Tibial nerve (tissue), 4 donors: ENCODE data around the gene TBRG4. TPM values are rescaled to one million over a fixed set of nuclear protein-coding genes. Genes with fewer than 3 reads are reported as not detected.
"Not testable (repeated sequence)": the region's sequence is repeated elsewhere in the genome, so short reads cannot be mapped to it uniquely, and the experiment has no call there.

Experiments used
- DNase-seq, 2 donors: peaks; one replicate each; pipeline ENCODE4 v3.0.0-alpha.2; 2019; ENCODE audit warnings: low spot score in 2 of 2
- H3K27ac ChIP-seq, 4 donors: fragments of 200-600 bp; sonication (generic) in 3 of 4; one replicate each; pipeline ENCODE4 v1.5.1; 2017 to 2019; ENCODE audit warnings: mild to moderate bottlenecking in 1 of 4
- H3K27me3 ChIP-seq, 2 donors: fragments of 200-600 bp; sonication (generic) in 1 of 2; one replicate each; pipeline versions ENCODE4 v1.5.1 to v1.6.0; 2017 to 2019
- H3K36me3 ChIP-seq, 3 donors: fragments of 200-600 bp; sonication (generic); one replicate each; pipeline ENCODE4 v1.5.1; 2018 to 2019
- H3K4me1 ChIP-seq, 4 donors: fragments of 200-600 bp; sonication (generic) in 3 of 4; one replicate each; pipeline ENCODE4 v1.5.1; 2017 to 2019
- H3K4me3 ChIP-seq, 4 donors: fragments of 200-600 bp; sonication (generic) in 3 of 4; one replicate each; pipeline ENCODE4 v1.5.1; 2017 to 2019; ENCODE audit warnings: mild to moderate bottlenecking in 1 of 4, moderate library complexity in 1 of 4
- H3K9me3 ChIP-seq, 4 donors: fragments of 200-600 bp; sonication (generic) in 3 of 4; one replicate each; pipeline ENCODE4 v1.5.1; 2017 to 2019
- CTCF ChIP-seq, 5 experiments: fragments of 200-600 bp in 3 of 5; fragments of 450-650 bp in 2 of 5; sonication (generic) in 3 of 5; IDR thresholded peaks; one replicate each; pipeline ENCODE4 v1.5.1; 2016 to 2019; ENCODE audit warnings: antibody characterized with exemption in 5 of 5, mild to moderate bottlenecking in 3 of 5, moderate library complexity in 2 of 5
- EP300 ChIP-seq, 2 donors: sonication (generic); formaldehyde crosslinking; IDR thresholded peaks; one replicate each; pipeline ENCODE4 v1.6.1; 2017; ENCODE audit warnings: antibody characterized with exemption in 2 of 2, mild to moderate bottlenecking in 1 of 2
- POLR2A ChIP-seq, 2 donors: fragments of 450-650 bp; IDR thresholded peaks; one replicate each; pipeline ENCODE4 v1.6.1; 2017; ENCODE audit warnings: antibody characterized with exemption in 2 of 2, mild to moderate bottlenecking in 2 of 2, moderate library complexity in 2 of 2
- WGBS, 2 donors: methylation state at CpG; one replicate each; pipeline ENCODE4 v1.1.5; 2018; 5-methylcytosine and 5-hydroxymethylcytosine counted together
- total RNA-seq, 4 donors: library from RNA; depleted of rRNA; stranded (reverse); fragments of >200 nt; gene quantifications; one replicate each; pipeline ENCODE4 v1.1.0, GENCODE V29; 2016

The TBRG4 gene
- total RNA-seq, 4 donors from 2014 or later: 32.3 to 81.3 (median 54.0) TPM

- Histone ChIP-seq H3K4me1 (no peaks in the 10 kb centered on the region), H3K27ac (no peak overlapping the region), H3K4me3 (no peak overlapping the region), H3K27me3 (no peaks in the 10 kb centered on the region), H3K9me3 (no peaks in the 10 kb centered on the region), H3K36me3 (no peaks in the 10 kb centered on the region)
- WGBS, 2 donors: 57% methylated on average over 1 of the region's 3 CpGs; no CpG with 5 or more reads in 1 of the 2 donors
- no peak for TF ChIP-seq EP300 (IDR thresholded peaks at IDR 0.05)
- no peak for TF ChIP-seq CTCF (IDR thresholded peaks at IDR 0.05)
- no peak for DNase-seq
These were observed 7.4 kb upstream of the TBRG4 start for GRCh38 chr7:45118889-45119331.

GRCh38 chr7:45118292-45118691, 6.8 kb upstream of the TBRG4 start:
- Histone ChIP-seq H3K27ac (no peak overlapping the region), H3K36me3 (no peaks in the 10 kb centered on the region), H3K27me3 (no peaks in the 10 kb centered on the region), H3K4me3 (no peak overlapping the region), H3K9me3 (no peaks in the 10 kb centered on the region), H3K4me1 (no peaks in the 10 kb centered on the region)
- 76 to 91% methylated on average over 4 of the region's 4 CpGs for WGBS, 2 donors
- DNase-seq: no peak
- TF ChIP-seq EP300 (IDR thresholded peaks at IDR 0.05) (no peak), CTCF (IDR thresholded peaks at IDR 0.05) (no peak), POLR2A (IDR thresholded peaks at IDR 0.05) (no peak)

GRCh38 chr7:45117582-45117981, 6.1 kb upstream of the TBRG4 start:
- no peak for DNase-seq
- no peaks in the 10 kb centered on the region for H3K27me3 ChIP-seq
- WGBS, 2 donors: 63 to 80% methylated on average over 2 to 4 of the region's 4 CpGs
- H3K4me3 ChIP-seq: no peak overlapping the region
- no peaks in the 10 kb centered on the region for H3K36me3 ChIP-seq
- no peaks in the 10 kb centered on the region for H3K9me3 ChIP-seq
- H3K4me1 ChIP-seq: peaks cover 0 to 2% (median under 1%) of the 10 kb centered on the region in 4 donors
- no peak for TF ChIP-seq EP300 (IDR thresholded peaks at IDR 0.05)
- no peak overlapping the region for H3K27ac ChIP-seq

GRCh38 chr7:45116048-45116447, 4.6 kb upstream of the TBRG4 start:
- WGBS, 2 donors: 76 to 80% methylated on average over 1 of the region's 1 CpG
- no peaks in the 10 kb centered on the region for H3K9me3 ChIP-seq
- H3K36me3 ChIP-seq: no peaks in the 10 kb centered on the region
- no peaks in the 10 kb centered on the region for H3K27me3 ChIP-seq
- H3K4me1 ChIP-seq: peaks cover 0 to 9% (median 3%) of the 10 kb centered on the region in 4 donors
- DNase-seq: no peak
- no peak overlapping the region for H3K27ac ChIP-seq
- TF ChIP-seq CTCF (IDR thresholded peaks at IDR 0.05) (no peak), POLR2A (IDR thresholded peaks at IDR 0.05) (no peak), EP300 (IDR thresholded peaks at IDR 0.05) (no peak)
- no peak overlapping the region for H3K4me3 ChIP-seq

GRCh38 chr7:45114926-45115325, 3.4 kb upstream of the TBRG4 start:
- H3K4me3 ChIP-seq: no peak overlapping the region
- H3K4me1 ChIP-seq: peaks cover 0 to 19% (median 10%) of the 10 kb centered on the region in 4 donors
- TF ChIP-seq CTCF (IDR thresholded peaks at IDR 0.05) (no peak), EP300 (IDR thresholded peaks at IDR 0.05) (no peak), POLR2A (IDR thresholded peaks at IDR 0.05) (no peak)
- no peak for DNase-seq
- no peaks in the 10 kb centered on the region for H3K36me3 ChIP-seq
- no peaks in the 10 kb centered on the region for H3K9me3 ChIP-seq
- no peak overlapping the region for H3K27ac ChIP-seq
- no peaks in the 10 kb centered on the region for H3K27me3 ChIP-seq

GRCh38 chr7:45114257-45114656, 2.8 kb upstream of the TBRG4 start:
- H3K27ac ChIP-seq, H3K36me3 ChIP-seq, H3K4me3 ChIP-seq, DNase-seq, H3K9me3 ChIP-seq, H3K27me3 ChIP-seq: not testable (repeated sequence)
- peaks cover 0 to 26% (median 10%) of the 10 kb centered on the region in 4 donors for H3K4me1 ChIP-seq
- WGBS, 2 donors: 62 to 86% methylated on average over 1 of the region's 1 CpG
